Right renal cortex interstitium (tissue), 3 donors: ENCODE measurements around the gene ATP1A4. TPM values are rescaled to one million over a fixed set of nuclear protein-coding genes. Genes with fewer than 3 reads are reported as not detected.

ENCODE experiments used
- DNase-seq, 3 donors: peaks; one replicate each; pipeline ENCODE4 v3.0.0-alpha.2; 2013; ENCODE audit warnings: low read depth in 3 of 3, low spot score in 2 of 3
- polyA plus RNA-seq, 3 donors: library from polyadenylated mRNA; unstranded; fragments of 120-200 nt; gene quantifications; one replicate each; pipeline ENCODE4 v1.2.1, GENCODE V29; 2013; ENCODE audit not compliant: insufficient read length in 3 of 3

The ATP1A4 gene
- polyA plus RNA-seq, 3 donors = 0.37 TPM; not detected in 2

- no peak for DNase-seq
Observed at GRCh38 chr1:160204526-160205241, 53.3 kb downstream of the ATP1A4 start.

GRCh38 chr1:160205242-160206035 lies 54.0 kb downstream of the ATP1A4 start, which contains the start of gene PEA15:
PEA15 (plus strand) TSS chr1:160205384; CDS start chr1:160211545, 6,161 bp downstream.
- DNase-seq = no peak

DNA sequence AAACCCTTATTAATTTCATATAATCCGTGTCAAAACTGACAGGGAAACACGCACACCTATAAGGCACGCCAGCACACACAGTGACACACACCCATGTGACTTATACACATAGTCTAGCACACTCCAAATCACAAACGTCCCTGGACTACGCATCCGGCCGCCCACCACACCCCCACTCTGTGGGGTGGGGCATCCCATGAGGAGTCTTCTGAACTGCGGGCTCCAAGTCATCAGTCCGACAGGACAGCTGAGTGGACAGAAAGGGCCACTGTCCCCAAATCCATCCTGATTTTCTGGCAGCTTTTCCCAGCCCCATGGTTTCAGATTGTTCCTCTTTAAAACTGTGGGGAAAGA lies 54.6 kb downstream of the ATP1A4 start:
- no peak for DNase-seq

- no peak for DNase-seq
Observed at GRCh38 chr1:160206421-160207117, 55.2 kb downstream of the ATP1A4 start.

DNA sequence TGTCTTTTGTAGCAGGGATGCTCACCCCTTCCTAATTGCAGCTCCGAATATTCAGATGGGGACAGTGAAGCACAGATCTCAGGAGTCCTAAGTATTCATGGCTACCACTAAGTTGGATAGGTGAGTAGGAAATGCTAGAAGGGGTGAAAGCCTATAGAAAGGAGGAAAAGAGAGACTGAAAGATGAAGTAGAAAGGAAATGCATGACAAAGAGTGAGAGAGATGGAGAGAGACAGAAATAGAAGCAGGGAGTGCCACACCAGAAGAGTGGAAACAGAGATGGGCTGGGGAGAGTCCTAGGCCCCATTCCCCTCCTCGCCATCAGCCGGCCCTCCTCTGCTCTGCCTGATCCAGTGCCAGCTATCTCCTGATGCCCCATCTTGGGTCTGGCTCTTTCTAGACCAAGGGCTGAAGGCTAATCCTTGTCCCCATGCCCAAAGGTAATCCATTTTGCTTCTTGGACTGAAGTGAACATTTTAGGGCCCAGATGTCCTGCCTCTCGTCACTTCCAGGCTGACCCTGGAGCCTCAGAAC lies 55.8 kb downstream of the ATP1A4 start:
- DNase-seq = no peak

DNA sequence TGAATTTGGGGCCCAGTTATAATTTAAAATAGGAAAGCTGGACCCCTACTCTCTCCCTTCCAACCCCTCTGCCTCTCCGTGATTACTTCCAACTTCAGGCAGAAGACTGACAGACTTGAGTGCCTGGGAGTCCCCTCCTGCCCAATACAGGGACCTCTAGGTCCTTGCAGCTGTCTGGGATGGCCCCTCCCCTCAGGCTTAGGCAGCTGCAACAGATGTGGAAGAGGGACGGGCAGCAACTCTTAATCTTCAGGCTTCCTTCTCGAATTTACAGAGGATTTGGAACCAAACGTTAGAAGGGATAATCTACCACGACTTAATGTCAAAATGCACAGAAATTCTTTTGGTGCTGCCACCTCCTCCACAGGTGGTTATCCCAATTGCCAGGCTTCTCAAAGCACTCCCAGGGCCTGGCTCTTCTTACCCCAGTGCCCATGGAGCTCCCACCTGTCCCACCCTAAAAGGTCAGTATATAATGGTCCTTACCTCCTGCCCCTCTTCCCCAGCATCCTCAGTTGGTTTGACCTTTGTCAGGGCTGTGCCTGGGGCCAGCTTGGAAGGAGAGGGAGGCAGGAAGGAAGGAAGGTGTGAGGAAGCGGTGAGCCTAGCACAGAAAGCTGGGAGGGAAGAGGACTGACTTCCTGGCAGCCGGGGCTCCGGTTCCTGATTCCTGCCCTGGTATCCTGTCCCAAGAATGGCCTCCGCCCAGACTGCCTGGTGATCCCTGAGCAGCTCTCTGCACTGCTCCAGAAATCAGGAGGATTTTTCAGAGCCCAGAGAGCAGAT lies 56.6 kb downstream of the ATP1A4 start:
- no peak for DNase-seq

- no peak for DNase-seq
Observed at GRCh38 chr1:160208557-160209320, 57.3 kb downstream of the ATP1A4 start.

- no peak for DNase-seq
Observed at GRCh38 chr1:160209321-160210046, 58.1 kb downstream of the ATP1A4 start.

DNA sequence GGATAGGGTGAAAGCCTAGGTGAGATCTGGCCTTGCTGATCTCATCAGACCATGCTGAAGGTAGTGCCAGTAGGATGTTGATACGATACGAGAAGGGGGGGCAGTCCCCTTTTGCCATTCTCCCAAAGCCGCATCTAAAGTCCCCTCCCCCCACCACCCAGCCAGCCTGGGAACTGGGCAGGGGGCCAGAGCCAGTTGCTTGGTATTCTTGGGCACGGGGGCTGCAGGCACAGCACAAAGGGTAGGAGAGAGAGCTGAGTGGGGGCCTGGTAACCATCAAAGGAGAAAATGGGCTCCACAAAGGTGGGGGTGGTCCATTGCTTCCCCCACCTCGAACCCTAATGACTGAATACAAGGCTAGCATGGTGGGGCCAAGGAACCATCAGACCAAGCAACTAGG lies 59.2 kb downstream of the ATP1A4 start:
- no peak for DNase-seq

DNA sequence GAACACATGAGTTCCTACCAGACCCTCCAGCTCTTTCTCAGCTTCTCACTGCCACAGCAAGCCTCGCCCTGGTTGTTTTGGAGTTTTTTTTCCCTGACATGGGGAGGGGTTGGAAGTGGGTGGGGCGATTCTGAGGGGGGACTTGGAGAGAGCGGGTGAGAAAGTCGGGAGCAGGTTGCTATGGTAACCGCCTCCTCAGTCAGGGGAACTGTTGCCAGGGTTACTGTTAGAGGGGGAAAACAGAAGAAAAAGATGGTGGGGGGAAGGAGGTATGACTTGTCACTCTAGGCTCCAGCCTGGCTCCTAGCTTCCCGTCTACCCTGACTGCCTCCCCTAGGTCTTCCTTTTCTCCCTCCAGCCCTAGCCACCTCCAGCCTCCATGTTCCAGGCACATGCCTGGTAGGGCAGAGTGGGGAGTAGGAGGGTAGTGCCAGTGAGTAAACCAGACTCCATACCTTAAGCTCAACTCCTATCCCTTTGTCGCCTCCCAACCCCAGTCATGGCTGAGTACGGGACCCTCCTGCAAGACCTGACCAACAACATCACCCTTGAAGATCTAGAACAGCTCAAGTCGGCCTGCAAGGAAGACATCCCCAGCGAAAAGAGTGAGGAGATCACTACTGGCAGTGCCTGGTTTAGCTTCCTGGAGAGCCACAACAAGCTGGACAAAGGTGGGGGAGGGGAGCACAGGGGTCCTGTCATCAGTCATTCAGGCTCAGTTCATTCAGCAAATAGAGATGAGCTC lies 59.8 kb downstream of the ATP1A4 start:
- DNase-seq = no peak

GRCh38 chr1:160214481-160215140 lies 63.2 kb downstream of the ATP1A4 start:
- no peak for DNase-seq

DNA sequence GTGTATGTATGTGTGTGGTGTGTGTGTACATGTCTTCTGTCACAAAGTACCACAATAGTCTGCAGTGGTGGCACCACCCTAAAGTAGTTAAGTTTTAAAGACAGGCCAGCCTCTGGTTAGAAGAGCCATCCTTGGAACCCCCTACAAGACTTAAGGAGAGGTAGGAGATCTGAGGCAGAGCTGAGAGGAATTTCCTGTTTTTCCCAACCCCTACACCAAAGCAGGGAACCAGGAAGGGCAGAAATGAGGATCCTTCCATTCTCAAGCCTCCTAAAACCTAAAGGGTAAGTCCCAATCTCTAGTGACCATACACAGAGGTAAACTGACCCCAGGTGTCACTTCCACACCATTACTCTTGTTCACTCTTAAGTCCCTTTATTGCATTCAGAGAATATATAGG lies 64.9 kb downstream of the ATP1A4 start:
- DNase-seq = no peak

- DNase-seq = no peak
Observed at GRCh38 chr1:160217481-160218051, 66.2 kb downstream of the ATP1A4 start.

GRCh38 chr1:160219062-160219929 lies 67.9 kb downstream of the ATP1A4 start:
- DNase-seq = no peak

DNA sequence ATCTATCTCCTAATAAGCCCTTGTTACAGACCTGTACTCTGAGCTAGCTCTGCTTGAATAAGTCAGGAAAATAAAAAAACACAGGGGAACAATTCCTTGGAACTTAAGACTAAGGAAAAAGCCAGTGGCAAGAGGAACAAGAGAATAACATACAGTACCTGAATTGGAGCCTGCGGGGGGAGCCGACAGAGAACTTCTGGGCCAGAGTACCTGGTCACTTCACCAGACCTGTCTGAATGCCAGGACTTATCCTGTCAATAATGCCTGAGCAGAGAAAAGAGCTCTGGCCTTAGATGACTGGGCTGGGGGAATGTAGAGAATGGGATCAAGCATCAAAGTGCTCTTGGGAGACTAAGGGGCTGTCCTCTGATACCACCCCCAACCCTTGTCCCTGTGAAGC lies 68.9 kb downstream of the ATP1A4 start:
- DNase-seq = no peak

DNA sequence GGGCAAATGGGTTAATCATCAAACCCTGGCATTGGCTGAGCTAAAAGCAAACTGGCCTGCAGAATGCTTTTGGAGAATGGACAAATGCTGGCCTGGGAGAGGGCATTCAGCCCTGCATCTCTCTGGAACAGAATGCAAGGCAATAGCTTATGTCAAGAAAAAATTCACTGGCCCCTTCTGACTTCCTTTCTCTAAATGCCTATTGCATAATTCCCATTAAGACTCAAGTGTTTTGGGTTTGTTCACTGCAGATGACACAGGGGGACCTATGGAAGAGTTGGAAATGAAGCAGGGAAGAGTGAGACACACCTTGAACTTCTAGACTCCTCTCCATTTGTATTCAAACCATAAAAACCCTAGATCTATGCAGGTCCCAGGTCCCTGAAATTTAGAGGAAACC lies 69.7 kb downstream of the ATP1A4 start:
- DNase-seq = no peak

GRCh38 chr1:160222546-160222945 lies 71.1 kb downstream of the ATP1A4 start:
- no peak for DNase-seq
